SKM-1 treated with dmso at 0.1 percent for 144 hours (cell line): Measurements from ENCODE around the gene ZFYVE28.
A peak's percentile ranks its signal among the peaks of the same experiment; 100 is the strongest.
"Not testable (repeated sequence)": the region's sequence is repeated elsewhere in the genome, so short reads cannot be mapped to it uniquely, and the experiment has no call there.

Experiments used
- DNase-seq: peaks from one replicate; lab custom pipeline; 2025; ENCODE audit not compliant: unreplicated experiment; lab: John Stamatoyannopoulos, UW

Gene ZFYVE28

DNA sequence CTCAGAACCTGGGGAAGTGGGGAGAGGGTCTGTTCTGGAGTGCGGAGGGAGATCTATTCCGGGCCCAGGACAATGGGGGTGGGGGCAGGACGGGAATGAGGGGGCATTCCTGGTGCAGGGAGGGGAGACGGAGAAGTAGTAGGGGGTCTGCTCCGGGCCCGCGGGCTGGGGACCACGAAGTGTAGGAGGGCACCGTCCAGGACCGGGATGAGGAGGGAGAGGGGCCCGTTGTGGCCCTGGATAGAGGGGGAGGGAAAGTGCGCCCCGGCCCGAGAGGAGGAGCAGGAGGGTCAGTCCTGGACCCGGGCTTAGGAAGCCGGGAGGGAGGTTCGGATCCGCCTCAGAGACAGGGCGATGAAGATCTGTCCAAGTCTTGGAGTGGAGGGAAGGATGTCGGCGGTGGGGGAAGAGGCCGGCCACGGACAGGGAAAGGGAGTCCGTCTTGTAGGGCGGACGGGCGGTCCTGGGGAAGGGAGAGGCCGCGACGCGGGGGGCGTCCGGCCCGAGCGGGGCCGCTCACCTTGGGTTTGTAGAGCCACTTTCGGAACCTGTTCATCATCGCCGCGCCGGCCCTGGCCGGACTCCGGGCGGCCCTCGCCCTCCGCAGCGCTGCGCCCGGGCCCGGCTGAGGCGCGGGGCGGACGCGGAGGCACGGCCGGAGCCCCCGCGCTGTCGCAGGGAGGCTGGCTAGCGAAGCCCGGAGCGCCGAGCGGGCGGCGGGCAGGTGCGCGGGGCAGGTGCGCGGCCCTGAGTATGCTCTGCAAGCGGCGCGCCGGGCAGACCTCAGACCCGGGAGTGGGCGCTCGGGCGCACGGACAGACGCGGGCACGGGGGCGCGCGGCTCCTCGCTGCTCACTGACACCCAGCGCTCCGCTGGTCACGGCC lies at the start of gene ZFYVE28:
TSS of gene ZFYVE28 (minus strand) at position 881 of the 885 bp plus-strand sequence. CDS start at position 559, 322 bp downstream.
- no peak for DNase-seq

DNA sequence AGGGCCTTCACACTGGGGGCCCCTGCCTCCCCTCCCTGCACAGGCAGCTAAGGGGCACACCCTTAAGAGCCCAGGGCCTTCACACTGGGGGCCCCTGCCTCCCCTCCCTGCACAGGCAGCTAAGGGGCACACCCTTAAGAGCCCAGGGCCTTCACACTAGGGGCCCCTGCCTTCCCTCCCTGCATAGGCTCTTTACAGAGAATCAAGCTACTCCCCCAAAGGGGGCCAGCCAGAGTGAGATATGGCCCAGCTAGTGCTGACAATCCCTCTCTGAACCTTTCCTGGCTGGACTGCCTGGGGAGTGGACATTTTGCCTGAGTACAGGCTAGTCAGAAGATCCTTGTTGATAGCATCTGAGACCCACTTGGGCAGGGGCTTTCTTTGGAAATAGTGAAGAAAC lies 47.1 kb upstream of the ZFYVE28 start:
- not testable (repeated sequence) for DNase-seq

DNA sequence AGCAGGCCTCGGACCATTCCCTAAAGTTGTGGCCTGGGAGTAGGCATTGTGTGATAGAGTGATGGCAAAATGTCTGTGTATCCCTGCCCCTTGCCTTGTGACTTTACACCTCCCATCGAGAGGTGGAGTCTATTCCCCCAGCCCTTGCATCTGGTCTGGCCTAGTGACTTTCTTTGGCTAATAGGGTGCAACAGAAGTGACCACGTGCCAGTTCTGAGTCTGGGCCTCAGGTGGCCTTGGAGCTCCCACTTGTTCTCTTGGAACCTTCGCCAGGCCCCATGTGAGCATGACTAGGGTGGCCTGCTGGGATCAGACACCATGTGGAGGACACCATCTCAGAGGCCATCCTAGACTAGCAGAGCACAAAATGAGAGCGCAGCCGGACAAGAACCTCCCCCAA lies 46.6 kb upstream of the ZFYVE28 start:
- DNase-seq, result no peak

DNA sequence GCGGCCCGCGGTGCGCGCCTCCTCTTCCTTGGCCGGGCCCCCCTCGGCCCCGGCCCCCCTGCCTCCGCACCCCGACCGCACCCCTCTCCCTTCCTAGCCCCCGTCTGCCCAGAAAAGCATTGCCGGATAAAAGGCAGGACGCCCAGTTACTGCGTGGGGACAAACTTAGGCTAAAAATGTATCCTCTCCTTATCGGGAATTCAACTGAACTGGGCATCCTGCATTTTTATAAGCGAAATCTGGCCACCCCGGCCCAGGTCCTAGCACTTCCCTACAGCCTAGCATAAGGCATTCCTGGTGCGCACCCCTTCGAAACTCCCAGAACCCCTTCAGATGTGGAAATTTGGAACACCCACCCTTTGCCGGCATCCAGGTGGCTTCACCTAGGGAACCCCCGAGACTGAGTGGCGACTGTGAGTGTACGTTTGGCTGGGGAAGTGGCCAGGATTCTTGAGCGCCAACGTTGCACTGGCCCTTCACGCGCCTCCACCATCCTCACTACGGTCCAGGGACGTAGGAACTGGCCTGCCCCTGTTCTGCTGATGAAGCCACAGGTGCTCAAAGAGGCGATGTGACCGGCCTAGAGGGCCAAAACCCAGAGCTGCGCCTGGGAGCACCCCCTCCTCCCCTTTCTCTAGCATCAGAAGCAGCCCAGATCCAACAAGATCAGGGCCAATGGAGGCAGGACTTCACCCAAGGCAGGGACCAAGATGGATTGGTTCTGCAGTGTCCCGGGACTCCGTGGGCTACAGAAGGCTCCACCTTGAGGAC lies 44.7 kb upstream of the ZFYVE28 start:
- DNase-seq, result no peak

DNA sequence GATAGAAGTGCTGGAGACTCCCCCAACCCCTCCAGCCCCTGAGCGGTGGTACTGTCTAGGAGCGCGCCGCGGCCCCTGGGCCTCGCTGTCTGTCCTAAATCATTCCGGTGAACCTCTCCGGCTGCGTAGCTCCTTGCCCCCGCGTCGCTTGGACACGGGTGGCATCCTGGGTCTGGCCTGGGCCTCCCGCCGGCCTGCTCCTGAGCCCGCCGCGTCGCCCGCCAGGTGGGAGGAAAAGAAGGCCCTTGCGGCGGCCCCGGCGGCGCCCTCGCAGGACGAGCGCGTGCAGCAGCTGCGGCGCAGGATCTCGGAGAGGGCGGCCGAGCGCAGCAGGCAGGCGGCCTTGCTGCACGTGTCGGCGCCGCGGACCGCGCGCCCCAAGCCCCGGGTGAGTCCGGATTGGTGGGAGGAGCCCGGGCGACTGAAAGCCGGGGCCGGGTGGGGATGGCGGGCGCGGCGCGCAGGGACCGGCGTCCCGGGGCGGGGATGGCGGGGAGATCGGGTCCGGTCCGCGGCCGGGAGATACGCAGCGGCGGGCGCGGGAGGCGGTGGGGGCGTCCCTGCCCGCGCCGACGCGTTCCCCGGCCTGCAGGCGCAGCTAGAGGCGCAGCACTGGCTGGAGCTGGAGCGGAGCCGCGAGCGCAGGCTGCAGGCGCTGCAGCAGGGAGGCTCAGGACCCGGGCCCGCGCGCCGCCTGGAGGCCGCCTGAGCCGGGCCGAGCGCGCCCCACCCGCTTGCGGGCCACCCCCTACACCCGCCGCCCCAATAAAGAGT lies 44.0 kb upstream of the ZFYVE28 start:
- DNase-seq, result peak; percentile 38

DNA sequence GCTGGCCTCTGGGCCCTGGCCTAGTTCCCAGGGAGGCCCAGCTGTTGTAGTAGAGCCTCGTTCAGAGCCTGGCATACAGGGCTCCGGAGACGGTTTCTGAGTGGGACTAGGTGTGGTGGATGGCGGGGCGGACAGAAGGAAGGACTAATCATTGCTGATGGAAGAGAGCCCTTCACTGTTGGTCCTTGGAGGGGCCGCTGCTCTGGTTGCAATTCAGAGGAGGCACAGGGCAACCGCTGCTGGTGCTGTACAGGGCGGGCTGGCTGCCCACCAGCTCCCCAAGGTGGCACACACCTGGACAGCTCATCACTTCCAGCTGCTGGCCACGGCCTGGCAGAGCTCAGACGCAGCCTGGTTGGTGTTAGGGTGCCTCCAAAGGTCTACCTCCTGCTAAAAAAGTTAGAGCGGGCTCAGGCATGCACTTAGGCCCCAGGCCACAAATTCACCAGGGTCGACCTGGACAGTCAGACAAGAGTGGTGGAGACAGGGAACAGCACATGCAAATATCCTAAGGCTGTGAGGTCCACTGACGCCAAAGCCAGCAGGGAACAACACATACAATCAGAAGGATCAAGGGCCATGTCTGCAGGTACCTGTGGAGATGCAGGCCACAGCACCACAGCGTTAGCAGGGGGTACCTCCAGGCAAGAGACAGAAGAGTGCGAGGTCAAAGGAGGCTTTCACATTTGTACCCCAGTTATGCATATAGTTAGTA lies 43.0 kb upstream of the ZFYVE28 start:
- DNase-seq, result no peak

DNA sequence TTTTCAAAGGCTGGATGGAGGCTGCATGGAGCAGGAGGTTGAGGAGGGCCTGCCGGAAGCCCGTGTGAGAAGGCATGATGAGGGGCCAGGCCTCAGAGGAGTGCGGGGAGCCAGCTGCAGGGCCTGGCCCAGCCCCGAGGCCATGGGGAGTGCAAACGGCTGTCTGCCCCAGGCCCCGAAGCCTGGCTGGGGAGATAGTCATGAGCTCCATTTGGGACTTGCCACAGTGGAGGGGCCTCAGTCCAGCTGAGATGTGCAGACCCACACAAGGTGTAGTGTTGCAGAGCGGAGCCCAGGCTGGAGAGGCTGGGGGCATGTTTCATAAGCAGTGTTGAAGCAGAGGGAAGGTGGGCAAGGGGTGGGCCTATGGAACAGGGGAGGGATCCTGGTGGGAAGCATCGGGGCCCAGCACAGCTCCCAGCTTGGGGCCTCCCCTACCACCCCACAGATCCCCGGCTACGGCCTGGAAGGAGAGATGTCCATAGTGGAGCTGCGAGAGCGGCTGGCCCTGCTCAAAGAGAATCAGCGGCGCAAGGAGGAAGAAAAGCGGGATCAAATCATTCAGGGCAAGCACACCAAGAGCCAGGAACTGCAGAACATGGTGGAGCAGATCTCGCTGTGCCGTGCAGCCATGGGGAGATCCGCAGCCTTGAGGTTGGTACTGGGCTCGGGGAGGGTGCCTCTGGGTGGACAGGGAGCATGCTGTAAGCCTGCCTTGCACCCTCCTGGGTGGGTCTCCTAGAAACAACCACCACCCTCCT lies 41.3 kb upstream of the ZFYVE28 start:
- no peak for DNase-seq

DNA sequence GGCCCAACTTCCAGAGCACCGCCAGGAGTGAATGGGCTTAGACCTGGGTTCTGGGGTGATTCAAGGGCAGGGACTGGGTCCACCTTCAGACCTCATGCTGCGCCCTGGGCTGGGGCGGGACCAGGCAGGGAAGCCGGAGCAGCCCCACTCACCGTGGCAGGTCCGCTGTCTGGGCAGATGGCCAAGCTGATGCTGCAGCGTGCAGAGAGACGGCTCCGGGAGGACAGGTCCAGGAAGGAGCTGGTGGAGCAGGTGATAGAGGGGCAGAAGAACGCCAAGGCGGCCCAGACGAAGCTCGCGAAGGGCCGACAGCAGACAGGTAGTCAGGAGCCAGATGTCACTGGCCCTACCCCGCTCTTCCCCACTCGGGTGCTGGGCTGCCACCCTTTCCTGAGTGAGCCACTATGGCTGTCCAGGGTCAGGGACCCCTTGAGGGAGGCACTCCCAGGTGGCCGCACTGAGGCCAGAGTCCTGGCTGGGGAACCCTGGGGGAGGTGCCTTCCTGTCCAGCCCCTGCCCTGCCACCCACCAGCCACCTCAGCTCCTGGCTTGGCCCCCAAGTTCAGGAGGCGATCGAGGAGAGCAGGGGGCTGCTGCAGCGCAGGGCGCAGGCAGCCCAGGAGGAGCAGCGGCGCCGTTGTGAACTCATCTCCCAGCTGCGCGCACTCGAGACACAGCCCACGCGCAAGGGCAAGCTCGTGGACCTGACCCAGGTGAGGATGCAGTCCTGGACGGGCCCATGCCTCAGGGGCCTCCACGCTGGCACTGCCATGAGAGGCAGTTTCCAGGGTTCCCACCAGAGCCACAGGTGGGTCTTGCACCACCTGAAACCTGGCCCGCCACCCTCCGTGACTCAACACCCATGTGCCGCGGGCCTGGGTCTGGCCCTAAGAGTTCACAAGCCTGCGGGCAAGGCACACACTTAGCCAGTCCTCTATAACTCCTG lies 40.4 kb upstream of the ZFYVE28 start:
- DNase-seq, result no peak

DNA sequence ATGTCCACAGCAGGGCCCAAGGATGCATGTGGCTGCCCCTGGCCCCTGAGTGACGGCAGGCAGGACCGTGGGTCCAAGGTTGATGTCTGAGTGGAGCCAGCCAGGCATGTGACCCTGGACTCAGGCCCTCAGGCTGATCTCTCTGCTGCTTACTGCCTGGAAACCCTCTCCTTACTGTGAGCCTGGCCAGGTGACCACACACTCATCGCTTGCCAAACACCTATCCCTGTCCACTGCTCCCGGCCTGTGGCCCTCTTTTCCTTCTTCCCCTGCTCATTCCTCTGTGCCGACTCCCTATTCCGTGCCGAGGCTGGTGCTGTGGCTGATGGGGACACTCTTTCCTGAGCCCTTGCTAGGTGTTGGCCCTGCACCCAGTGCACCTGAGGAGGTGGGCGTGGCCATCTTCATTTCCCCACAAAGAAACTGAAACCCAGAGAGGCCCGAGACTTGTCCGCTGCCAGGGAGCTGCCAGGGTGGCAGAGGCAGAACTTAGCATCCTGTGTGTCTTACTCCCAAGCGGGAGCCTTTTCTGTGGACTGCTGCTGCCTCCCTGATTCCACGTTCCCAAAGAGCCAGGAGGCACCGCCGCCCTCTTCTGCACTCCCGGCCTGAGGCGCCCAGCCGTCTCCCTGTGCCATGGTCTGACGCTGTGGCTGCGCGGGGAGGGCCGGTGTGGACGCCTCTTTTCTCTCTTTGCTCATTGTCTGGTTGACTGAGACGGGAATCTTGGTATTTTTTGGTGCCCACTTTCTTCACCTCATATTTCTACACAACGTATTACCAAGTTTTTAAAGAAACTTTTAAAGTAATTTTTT lies 39.2 kb upstream of the ZFYVE28 start:
- no peak for DNase-seq

DNA sequence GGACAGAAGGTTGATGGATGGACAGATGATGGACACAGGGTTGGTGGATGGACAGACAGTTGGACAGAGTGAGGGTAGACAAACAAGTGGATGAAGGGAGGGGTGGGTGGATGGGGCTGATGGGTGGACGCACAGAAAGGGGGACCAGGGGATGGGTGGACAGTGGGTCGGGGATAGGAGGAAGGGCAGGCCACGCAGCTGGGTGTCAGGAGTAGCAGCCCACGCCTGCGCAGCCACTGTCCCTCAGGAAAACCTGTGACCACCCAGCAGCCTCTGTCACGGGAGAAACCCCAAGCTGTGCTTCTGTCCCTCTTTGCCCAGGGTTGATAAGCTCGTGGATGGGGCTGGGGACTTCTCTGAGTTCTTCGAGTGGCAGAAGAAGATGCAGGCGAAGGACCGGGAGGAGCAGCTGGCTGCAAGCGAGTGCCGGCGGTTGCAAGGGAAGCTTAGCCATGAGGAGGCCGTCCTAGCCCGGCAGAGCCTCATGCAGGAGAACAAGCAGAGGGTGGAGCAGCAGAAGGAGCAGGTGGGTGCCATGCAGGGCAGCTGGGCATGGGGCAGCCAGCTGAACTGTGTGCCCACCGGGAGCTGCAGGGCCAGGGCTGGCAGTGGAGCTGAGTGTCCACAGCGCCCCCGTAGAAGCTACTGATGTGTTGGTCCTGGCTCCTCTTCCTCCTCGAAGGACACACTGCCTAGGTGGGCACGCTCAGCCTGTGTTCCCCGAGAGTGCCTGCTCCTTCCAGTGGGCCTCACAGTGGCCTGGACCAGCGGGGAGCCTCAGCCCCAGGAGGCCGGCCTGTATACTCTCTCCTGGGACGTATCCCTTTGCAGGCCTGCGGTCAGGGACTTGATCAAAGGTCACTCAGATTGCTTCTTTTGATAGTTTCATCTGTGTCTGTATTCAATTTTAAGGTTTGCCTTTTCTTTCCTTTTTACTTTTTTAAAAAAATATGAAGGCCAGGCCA lies 33.7 kb upstream of the ZFYVE28 start:
- DNase-seq, result no peak

DNA sequence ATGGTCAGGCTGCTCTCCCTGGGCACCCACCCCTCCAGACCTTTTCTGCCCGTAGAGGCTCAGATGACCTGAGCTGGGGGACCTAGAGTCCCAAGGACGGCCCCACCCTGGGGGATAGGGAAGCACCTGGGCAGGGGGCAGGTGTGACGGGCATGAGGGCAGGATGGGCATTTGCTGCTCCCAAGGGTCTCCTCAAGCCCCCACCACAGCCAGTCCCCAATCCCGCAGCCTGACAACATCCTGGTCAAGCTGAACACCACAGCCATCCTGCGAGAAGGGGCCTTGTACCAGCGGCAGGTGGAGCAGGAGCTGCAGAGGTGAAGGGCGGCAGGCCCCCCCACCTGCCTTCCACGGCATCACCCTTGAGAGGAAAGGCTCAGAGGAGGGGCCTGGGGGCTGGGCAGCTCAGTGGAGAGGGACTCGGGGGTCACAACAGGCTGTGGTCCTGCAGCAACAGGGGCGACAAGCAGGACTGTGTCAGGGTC lies 32.6 kb upstream of the ZFYVE28 start:
- DNase-seq, result no peak

DNA sequence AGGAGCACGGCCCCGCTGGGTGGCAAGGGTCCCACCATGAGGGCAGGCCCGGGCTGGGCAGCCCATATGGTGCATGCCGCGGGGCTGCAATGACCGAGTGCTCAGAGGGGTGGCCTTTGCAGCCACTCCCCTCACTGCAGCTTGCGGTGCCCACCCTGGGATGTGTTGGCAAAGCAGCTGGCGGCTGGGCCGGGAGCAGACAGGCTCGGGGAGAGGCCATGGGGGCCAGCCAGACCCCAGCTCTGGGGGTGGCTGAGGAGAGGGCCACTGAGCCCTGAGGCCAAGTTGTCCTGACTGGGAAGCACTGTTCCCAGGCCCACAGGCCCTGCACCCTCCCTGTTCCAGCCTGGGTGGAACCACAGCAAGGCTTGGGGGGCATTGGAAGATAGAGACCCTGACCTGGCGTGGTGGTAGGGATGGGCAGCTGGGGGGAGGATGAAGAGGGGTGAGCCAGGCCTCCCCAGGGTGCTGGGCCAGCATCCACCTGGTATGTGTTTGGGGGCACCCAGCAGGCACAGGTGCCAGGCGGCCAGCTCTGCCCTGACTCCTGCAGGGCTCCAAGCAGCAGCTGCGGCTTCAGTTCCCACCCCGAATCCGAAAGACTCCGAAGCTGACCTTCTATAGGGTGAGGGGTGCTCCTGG lies 32.1 kb upstream of the ZFYVE28 start:
- no peak for DNase-seq

DNA sequence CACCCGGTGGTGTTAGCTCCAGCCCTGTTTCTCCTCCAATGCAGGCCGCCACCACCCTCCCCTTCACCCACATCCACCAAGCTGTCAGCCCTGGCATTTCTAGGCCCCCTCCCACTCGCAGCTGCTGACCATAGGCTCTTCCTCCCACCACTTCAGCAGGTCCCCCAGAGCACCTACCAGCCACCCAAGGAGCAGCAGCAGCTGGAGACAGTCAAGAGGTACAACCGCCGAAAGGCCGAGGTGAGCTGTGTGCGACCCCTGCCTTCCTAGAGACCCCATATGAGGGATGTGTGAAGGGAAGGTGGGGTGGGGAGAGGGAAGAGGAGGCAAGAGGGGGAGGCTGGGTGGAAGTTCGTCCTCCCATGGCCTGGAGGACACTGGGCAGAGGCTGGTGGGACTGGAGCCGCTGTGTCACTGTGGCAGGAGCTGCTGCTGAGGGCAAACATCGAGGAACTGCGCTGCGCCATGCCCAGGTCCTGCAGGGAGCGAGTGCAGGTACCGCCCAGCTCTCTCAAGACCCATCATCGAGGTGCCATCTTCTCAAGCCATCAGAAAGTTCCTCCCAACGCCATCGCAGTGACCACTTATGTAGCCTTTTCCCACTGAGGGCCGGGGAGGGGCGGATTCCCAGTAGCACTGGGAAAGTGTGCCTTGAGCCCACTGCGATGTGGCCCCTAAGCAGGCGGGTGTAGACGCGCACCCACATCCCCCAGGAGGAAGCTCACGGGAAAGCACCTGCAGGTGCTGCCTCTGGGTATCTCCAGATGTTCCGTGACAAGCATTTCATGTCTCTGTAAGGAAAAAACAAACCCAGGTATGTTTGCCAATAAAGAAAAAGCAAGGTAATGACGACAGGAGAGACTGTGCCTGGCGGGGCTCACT lies 31.3 kb upstream of the ZFYVE28 start:
- no peak for DNase-seq

DNA sequence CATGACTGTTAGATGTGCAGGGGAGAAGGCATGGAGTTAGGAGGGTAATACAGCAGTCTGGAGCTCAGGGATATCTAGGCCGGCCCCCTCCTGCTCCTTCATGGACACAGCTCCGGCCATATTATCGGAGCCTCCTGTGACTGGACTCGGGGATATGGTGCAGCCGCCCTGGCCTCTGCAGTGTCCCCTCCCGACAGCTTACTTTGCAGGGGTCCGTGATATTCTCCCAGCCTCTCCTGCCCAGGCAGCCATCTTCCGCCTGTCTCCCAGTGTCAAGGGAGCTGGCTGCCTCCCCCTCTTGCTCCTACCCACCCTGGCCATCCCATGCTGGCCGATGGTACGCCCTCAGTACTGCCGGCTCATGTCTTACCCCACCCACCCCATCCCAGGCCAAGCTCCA lies 30.6 kb upstream of the ZFYVE28 start:
- DNase-seq, result no peak

DNA sequence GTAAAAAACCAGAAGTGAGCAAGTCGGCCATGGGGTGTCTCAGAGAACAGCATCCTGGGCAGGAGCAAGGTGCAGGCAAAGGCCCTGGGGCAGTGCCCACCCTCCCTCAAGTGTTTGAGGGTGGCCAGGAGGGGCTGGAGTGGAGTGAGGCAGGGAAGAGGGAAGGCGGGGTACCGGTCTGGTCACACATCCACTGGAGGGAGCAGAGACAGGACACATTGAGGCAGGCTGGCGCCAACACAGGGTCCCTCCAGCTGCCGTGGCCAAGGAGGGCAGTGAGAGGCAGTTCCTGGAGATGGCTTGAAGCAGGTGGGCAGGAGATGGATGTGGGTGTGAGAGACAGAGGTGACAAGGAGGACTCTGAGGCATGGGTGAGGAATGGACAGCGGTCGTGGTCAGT lies 30.1 kb upstream of the ZFYVE28 start:
- DNase-seq, result no peak
